Right lobe of liver (tissue), 6 donors: ENCODE results near the gene TRAPPC6A. TPM values are rescaled to one million over a fixed set of nuclear protein-coding genes. Genes with fewer than 3 reads are reported as not detected.
A peak's percentile ranks its signal among the peaks of the same experiment; 100 is the strongest.

Source experiments
- ATAC-seq, 4 donors: fragments of 200-7000 bp; cut with Tn5 transposase; one replicate each; pipeline ENCODE4 v1.9.1; 2020; ENCODE audit warnings: mild to moderate bottlenecking in 4 of 4, moderate library complexity in 4 of 4
- DNase-seq, 3 donors: peaks; one replicate each; pipeline ENCODE4 v3.0.0-alpha.2; 2020
- H3K27ac ChIP-seq, 3 donors: fragments of 200-600 bp; one replicate each; pipeline ENCODE4 v1.8.0; 2022
- H3K27me3 ChIP-seq, 2 donors: fragments of 200-600 bp; one replicate each; pipeline ENCODE4 v1.8.0; 2022
- H3K36me3 ChIP-seq, 4 donors: fragments of 200-600 bp; sonication (generic) in 1 of 4; one replicate each; pipeline versions ENCODE4 v1.5.1 to v1.8.0; 2017 to 2022; ENCODE audit warnings: control low read depth in 1 of 4
- H3K4me1 ChIP-seq, 4 donors: fragments of 200-600 bp; sonication (generic) in 1 of 4; one replicate each; pipeline versions ENCODE4 v1.5.1 to v1.8.0; 2017 to 2022; ENCODE audit warnings: control low read depth in 1 of 4
- H3K4me3 ChIP-seq, 3 donors: fragments of 200-600 bp; one replicate each; pipeline ENCODE4 v1.8.0; 2022
- H3K9me3 ChIP-seq, 4 donors: fragments of 200-600 bp; sonication (generic) in 1 of 4; one replicate each; pipeline versions ENCODE4 v1.5.1 to v1.8.0; 2017 to 2022; ENCODE audit warnings: control low read depth in 1 of 4
- POLR2A ChIP-seq: fragments of 450-650 bp; IDR thresholded peaks from one replicate; pipeline ENCODE4 v1.6.1; 2017; ENCODE audit warnings: antibody characterized with exemption, mild to moderate bottlenecking
- WGBS: methylation state at CpG from one replicate; pipeline ENCODE4 v1.1.6; 2018; ENCODE audit warnings: low coverage, low lambda C conversion rate; ENCODE audit not compliant: insufficient coverage; ENCODE audit errors: missing lambda C conversion rate; 5-methylcytosine and 5-hydroxymethylcytosine counted together
- intact Hi-C, 2 donors: fragments of 100-400 bp; cut with DNase I; formaldehyde crosslinking; loops; one replicate each; pipeline versions ENCODE4 v1.11.2 to v1.14.1; 2022
- total RNA-seq, 6 experiments: library from RNA; depleted of rRNA in 2 of 6; stranded (reverse); fragments of >200 nt in 2 of 6; fragmentation: NEBNext Ultra II Directional in 3 of 6; extraction: Animal tissue kit (Norgen Biotek cat#: 25700) in 3 of 6; gene quantifications; one replicate each; pipeline versions ENCODE4 v1.1.0 to v1.2.4, GENCODE V29; 2016 to 2023
- TF ChIP-seq, protein P1 (sequence below), 4 donors: fragments of 200-600 bp in 3 of 4; fragments of 450-650 bp in 1 of 4; IDR thresholded peaks; one replicate each; pipeline versions ENCODE4 v1.5.1 to v1.8.0; 2016 to 2022; ENCODE audit warnings: antibody characterized with exemption in 4 of 4, mild to moderate bottlenecking in 2 of 4
- donor health status: DM: no; HTN: yes; CAD: no.
- donor health status: DM: no; HTN: no; CAD: no.
- donor health status: DM: no; HTN: no; CAD: no.
- donor health status: DM: no; HTN: yes; CAD: no.
- donor health status: DM: no; HTN: yes; CAD: no.

Gene TRAPPC6A
- total RNA-seq, 6 experiments from 2014 or later: 13.1 to 33.3 (median 23.7) TPM

DNA sequence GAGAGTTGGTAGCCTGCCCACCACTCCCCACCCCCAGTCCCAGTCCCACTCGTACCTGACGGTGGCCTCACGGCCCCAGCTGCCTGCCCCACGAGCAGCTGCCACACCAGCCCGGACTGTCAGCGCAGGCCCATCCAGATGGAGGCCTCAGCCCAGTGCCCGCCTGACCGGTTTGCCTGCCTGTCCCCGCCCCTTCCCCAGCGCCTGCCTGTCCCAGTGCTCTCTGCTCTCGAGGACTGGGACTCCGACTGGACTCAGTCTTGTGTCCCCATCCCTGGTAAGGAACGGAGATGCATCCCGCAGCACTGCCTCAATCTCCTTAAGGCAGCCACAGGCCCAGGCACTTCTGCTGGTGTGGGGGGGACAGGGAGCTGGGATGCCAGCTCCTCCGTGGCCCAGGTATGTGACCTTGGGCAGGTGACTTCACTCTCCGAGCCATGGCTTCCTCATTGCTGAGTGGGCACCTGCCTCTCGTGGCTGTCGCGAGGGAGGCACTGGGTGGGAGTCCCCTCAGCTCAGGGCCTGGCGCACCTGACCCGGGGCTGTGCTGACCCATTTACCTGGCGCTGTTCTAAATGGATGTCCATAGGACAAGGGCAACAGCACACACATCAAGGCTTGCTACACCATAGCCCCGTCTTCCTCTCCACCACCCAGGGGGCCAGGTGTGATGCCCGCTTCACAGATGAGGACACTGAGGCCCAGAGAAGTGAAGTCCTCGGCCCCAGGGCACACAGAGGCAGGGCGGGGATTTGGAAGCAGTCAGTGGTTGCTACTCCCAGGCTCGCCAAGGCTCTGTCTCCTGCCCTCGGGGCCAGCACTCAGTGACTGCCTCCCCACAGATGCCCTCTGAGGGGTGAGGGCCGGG, 16.9 kb downstream of the TRAPPC6A start, which contains the start of gene NKPD1:
Gene NKPD1 (minus strand): TSS at position 113 of the 868 bp plus-strand sequence. CDS start 832 bp downstream, outside the sequence.
- no peaks in the 10 kb centered on the region for H3K27me3 ChIP-seq
- TF ChIP-seq POLR2A: no peak

DNA sequence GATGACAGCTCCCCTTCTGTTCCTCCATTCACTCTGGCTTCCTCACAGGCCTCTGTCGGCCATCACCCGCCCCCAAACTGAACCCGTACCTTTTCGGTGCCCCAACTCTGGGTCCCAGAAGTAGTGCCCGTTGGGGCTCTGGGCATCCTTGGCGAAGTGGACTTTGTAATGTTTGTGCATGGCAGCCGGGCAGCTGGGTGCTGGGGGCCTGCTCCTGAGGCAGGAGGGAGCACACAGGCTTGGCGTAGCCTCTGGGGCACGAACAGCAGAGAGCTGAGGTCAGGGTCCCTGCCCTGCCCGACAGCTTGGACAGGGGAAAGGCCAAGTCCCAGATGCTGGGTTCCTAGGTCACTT, 18.1 kb downstream of the TRAPPC6A start:
- Histone ChIP-seq H3K27me3 (no peaks in the 10 kb centered on the region), H3K4me3 (no peak overlapping the region), H3K9me3 (no peaks in the 10 kb centered on the region), H3K36me3 (no peaks in the 10 kb centered on the region), H3K4me1 (no peaks in the 10 kb centered on the region), H3K27ac (no peak overlapping the region)
- 56% methylated on average over 8 of the region's 10 CpGs for WGBS
- intact Hi-C loops: loop anchor here in 1 of 2 donors (10.0 kb wide), 1 partner anchor 185 kb away; the partner anchor contains the start of gene KLC3
- TF ChIP-seq, protein P1, sequence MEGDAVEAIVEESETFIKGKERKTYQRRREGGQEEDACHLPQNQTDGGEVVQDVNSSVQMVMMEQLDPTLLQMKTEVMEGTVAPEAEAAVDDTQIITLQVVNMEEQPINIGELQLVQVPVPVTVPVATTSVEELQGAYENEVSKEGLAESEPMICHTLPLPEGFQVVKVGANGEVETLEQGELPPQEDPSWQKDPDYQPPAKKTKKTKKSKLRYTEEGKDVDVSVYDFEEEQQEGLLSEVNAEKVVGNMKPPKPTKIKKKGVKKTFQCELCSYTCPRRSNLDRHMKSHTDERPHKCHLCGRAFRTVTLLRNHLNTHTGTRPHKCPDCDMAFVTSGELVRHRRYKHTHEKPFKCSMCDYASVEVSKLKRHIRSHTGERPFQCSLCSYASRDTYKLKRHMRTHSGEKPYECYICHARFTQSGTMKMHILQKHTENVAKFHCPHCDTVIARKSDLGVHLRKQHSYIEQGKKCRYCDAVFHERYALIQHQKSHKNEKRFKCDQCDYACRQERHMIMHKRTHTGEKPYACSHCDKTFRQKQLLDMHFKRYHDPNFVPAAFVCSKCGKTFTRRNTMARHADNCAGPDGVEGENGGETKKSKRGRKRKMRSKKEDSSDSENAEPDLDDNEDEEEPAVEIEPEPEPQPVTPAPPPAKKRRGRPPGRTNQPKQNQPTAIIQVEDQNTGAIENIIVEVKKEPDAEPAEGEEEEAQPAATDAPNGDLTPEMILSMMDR (IDR thresholded peaks at IDR 0.05): no peak
- TF ChIP-seq POLR2A: no peak
- DNase-seq: no peak
- ATAC-seq: no peak

More for the DNA sequence above, 16.9 kb downstream of the TRAPPC6A start, which contains the start of gene NKPD1:
- whole genome bisulfite sequencing: 59% methylated on average over 4 of the region's 29 CpGs
- no peaks in the 10 kb centered on the region for H3K4me1 ChIP-seq
- H3K27ac ChIP-seq: no peak within 1 kb of the TSS
- H3K9me3 ChIP-seq: no peaks in the 10 kb centered on the region
- H3K4me3 ChIP-seq: no peak within 1 kb of the TSS
- DNase-seq: no peak
- peak in 1 of 4 donors; percentile 2 for ATAC-seq
- no peaks in the 10 kb centered on the region for H3K36me3 ChIP-seq
- intact Hi-C loops: no loop called here

DNA sequence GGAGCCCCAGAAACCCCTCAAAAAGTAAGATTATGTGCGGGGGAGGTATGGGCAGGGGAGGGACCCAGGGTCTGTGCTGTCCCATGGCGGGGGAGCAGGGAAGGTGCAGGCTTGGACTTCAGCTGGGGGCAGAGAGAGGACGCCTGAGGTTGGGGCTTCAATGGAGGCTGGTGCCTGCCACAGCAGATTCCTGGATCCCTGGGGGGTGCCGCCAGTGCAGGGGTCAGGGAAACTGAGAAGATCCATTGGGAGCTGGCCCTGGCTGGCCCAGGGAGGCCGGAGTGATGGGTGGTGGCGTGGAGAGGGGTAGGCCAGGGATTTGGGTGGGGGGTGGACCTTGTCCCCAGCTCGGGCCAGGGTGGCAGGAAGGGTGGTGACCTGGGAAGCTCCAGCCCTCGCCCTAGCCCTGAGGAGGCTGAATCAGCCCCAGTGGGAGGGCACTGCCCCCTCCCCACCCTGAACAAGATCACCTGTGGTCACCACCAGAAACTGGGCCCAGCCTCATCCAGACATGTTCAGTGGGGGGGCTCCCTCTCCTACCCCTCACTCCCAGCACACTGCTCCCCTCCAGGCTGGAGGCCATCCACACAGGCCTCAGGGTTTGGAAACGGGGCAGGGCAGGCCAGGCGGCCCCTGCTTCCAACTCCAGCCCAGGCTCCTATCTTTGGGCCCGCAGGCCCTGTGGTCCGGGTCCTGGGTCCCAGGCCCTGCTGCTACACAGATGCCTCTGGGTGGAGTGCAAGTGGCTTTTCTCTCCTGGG, 18.6 kb downstream of the TRAPPC6A start:
- Histone ChIP-seq H3K27me3 (peaks cover 0 to 2% of the 10 kb centered on the region in 2 donors), H3K4me1 (no peaks in the 10 kb centered on the region), H3K9me3 (no peaks in the 10 kb centered on the region), H3K36me3 (no peaks in the 10 kb centered on the region), H3K27ac (no peak overlapping the region), H3K4me3 (no peak overlapping the region)
- TF ChIP-seq, protein P1 (IDR thresholded peaks at IDR 0.05): no peak
- TF ChIP-seq POLR2A: no peak
- WGBS: 80% methylated on average over 4 of the region's 12 CpGs
- DNase-seq (no peak), ATAC-seq (no peak)
- intact Hi-C loops: loop anchor here in 1 of 2 donors (10.0 kb wide), 1 partner anchor 185 kb away; the partner anchor contains the start of gene KLC3

DNA sequence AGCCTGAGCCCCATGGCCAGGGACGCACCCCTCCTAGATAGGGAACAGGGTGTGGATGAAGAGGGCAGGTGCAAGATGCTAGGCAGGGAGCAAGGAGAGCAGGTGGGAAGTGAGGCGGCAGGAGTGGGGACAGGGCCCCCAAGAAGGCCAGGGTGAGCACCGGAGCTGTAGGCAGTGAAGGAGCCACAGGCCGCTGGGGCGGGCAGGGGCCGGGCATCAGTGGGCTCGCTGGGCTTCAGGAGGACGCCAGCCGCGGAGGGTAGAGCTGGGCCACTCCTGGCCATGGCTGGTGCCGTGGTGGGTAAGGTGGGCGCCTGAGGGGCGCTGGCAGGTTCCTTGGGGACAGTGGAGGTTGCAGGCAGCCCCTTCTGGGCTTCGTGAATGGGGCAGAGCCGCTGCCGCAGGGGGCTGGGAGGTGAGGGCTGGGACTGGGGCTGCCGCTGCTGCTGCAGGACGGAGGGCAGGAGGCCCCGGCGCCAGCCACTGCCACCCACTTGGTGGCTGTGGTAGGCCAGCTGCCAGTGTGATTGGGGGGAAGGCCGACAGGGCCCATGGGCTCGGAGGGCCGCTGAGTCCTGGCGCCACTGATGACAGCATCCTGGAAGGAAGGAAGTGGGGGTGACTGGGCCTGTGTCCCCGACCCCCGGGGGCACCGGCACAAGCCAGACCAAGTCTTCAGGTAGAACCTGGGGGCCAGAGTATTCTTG, 19.4 kb downstream of the TRAPPC6A start:
- no peak for DNase-seq
- H3K27me3 ChIP-seq: peaks cover 0 to 8% of the 10 kb centered on the region in 2 donors
- intact Hi-C loops: loop anchor here in 1 of 2 donors (10.0 kb wide), 1 partner anchor 186 kb away; the partner anchor contains the start of gene KLC3
- no peak overlapping the region for H3K4me3 ChIP-seq
- 55% methylated on average over 3 of the region's 27 CpGs for WGBS
- TF ChIP-seq, protein P1 (IDR thresholded peaks at IDR 0.05): no peak
- TF ChIP-seq POLR2A: no peak
- H3K4me1 ChIP-seq: peaks cover 0 to 3% (median 0%) of the 10 kb centered on the region in 4 donors
- H3K9me3 ChIP-seq: no peaks in the 10 kb centered on the region
- ATAC-seq: no peak
- H3K27ac ChIP-seq: no peak overlapping the region
- H3K36me3 ChIP-seq: no peaks in the 10 kb centered on the region
